ENCODE measurements around the gene HAND2.

DNA sequence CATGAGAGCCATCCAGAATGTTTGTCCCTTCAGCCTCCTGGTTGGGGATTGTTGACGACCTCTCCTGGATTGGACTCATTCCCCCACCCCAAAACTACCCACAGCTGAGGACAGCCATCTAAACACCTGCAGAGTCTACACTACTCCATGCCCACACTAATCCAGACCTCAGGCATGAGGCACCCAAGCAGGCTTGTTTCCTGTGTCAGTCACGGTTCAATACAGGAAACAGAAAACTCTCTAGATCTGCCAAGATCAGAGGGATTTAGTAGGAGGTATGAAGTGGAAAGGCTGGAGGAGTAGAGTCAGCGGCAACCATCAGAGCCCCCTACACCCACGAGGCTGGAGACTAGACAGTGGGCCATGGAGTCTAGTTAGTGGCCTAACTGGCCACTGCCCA, 37.7 kb downstream of the HAND2 start:
- TF ChIP-seq, protein P1, sequence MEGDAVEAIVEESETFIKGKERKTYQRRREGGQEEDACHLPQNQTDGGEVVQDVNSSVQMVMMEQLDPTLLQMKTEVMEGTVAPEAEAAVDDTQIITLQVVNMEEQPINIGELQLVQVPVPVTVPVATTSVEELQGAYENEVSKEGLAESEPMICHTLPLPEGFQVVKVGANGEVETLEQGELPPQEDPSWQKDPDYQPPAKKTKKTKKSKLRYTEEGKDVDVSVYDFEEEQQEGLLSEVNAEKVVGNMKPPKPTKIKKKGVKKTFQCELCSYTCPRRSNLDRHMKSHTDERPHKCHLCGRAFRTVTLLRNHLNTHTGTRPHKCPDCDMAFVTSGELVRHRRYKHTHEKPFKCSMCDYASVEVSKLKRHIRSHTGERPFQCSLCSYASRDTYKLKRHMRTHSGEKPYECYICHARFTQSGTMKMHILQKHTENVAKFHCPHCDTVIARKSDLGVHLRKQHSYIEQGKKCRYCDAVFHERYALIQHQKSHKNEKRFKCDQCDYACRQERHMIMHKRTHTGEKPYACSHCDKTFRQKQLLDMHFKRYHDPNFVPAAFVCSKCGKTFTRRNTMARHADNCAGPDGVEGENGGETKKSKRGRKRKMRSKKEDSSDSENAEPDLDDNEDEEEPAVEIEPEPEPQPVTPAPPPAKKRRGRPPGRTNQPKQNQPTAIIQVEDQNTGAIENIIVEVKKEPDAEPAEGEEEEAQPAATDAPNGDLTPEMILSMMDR (conservative IDR thresholded peaks at IDR 0.05; ENCODE audit: low read depth in 2 of 2), result no peak
- TF ChIP-seq, protein P2, sequence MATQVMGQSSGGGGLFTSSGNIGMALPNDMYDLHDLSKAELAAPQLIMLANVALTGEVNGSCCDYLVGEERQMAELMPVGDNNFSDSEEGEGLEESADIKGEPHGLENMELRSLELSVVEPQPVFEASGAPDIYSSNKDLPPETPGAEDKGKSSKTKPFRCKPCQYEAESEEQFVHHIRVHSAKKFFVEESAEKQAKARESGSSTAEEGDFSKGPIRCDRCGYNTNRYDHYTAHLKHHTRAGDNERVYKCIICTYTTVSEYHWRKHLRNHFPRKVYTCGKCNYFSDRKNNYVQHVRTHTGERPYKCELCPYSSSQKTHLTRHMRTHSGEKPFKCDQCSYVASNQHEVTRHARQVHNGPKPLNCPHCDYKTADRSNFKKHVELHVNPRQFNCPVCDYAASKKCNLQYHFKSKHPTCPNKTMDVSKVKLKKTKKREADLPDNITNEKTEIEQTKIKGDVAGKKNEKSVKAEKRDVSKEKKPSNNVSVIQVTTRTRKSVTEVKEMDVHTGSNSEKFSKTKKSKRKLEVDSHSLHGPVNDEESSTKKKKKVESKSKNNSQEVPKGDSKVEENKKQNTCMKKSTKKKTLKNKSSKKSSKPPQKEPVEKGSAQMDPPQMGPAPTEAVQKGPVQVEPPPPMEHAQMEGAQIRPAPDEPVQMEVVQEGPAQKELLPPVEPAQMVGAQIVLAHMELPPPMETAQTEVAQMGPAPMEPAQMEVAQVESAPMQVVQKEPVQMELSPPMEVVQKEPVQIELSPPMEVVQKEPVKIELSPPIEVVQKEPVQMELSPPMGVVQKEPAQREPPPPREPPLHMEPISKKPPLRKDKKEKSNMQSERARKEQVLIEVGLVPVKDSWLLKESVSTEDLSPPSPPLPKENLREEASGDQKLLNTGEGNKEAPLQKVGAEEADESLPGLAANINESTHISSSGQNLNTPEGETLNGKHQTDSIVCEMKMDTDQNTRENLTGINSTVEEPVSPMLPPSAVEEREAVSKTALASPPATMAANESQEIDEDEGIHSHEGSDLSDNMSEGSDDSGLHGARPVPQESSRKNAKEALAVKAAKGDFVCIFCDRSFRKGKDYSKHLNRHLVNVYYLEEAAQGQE (IDR thresholded peaks at IDR 0.05; ENCODE audit: unreplicated experiment), result no peak
- TF ChIP-seq EZH2 (IDR thresholded peaks at IDR 0.05; ENCODE audit: low read depth, unreplicated experiment), result no peak

Measured in GM23338 (cell line).